ENCODE results near the gene CD86. TPM values are rescaled to one million over a fixed set of nuclear protein-coding genes. Genes with fewer than 3 reads are reported as not detected.
A peak's percentile ranks its signal among the peaks of the same experiment; 100 is the strongest.

Gene CD86
- total RNA-seq, 2 experiments from 2014 or later = 0.69 to 1.4 TPM

- Histone ChIP-seq H3K27ac (ENCODE audit: low read depth in 1 of 2, low read length in 2 of 2) (no peak overlapping the region), H3K36me3 (ENCODE audit: insufficient read depth, low read length) (no peaks in the 10 kb centered on the region), H3K4me3 (ENCODE audit: low read length) (no peak overlapping the region), H3K4me1 (ENCODE audit: insufficient read depth, low read length) (no peaks in the 10 kb centered on the region), H3K9me3 (ENCODE audit: control insufficient read depth in 1 of 2, insufficient read depth in 1 of 2, low read length in 2 of 2) (no peaks in the 10 kb centered on the region), H3K27me3 (ENCODE audit: control insufficient read depth in 1 of 2, insufficient read depth in 2 of 2, low read length in 2 of 2) (peaks cover under 1 to 4% of the 10 kb centered on the region in 2 experiments)
- ATAC-seq (ENCODE audit: poor library complexity) = no peak
- no peaks in the 10 kb centered on the region for H3K36me3 Mint-ChIP-seq (ENCODE audit: low read depth)
- H3K27me3 Mint-ChIP-seq = peaks cover 18% of the 10 kb centered on the region
- no peak overlapping the region for H3K4me3 Mint-ChIP-seq
- intact Hi-C loops (cut with DNase I, micrococcal nuclease) = no loop called here
- H3K9me3 Mint-ChIP-seq = no peaks in the 10 kb centered on the region
- ChIA-PET CTCF (no interaction called here), POLR2A (no interaction called here)
- no peaks in the 10 kb centered on the region for H3K4me1 Mint-ChIP-seq (ENCODE audit: low read depth)
- H3K27ac Mint-ChIP-seq = no peak overlapping the region
- peak in 1 of 14 experiments; percentile 37 for DNase-seq
- no peak for TF ChIP-seq CTCF (IDR thresholded peaks at IDR 0.05)
Observed at GRCh38 chr3:122060040-122060698, 5.0 kb downstream of the CD86 start.

GRCh38 chr3:122063908-122064307 is 8.7 kb downstream of the CD86 start:
- no peaks in the 10 kb centered on the region for H3K36me3 ChIP-seq (ENCODE audit: insufficient read depth, low read length)
- Mint-ChIP-seq H3K36me3 (ENCODE audit: low read depth) (no peaks in the 10 kb centered on the region), H3K27me3 (peaks cover 3% of the 10 kb centered on the region), H3K4me1 (ENCODE audit: low read depth) (no peaks in the 10 kb centered on the region), H3K9me3 (no peaks in the 10 kb centered on the region), H3K4me3 (no peak overlapping the region), H3K27ac (no peak overlapping the region)
- TF ChIP-seq CTCF (IDR thresholded peaks at IDR 0.05) = no peak
- no peak overlapping the region for H3K4me3 ChIP-seq (ENCODE audit: low read length)
- peaks cover 0 to under 1% of the 10 kb centered on the region in 2 experiments for H3K27me3 ChIP-seq (ENCODE audit: control insufficient read depth in 1 of 2, insufficient read depth in 2 of 2, low read length in 2 of 2)
- ChIA-PET POLR2A (no interaction called here), CTCF (no interaction called here)
- ATAC-seq (ENCODE audit: poor library complexity) (no peak), DNase-seq (peak in 2 of 14 experiments; percentile 40 to 51)
- no peak overlapping the region for H3K27ac ChIP-seq (ENCODE audit: low read depth in 1 of 2, low read length in 2 of 2)
- no peaks in the 10 kb centered on the region for H3K9me3 ChIP-seq (ENCODE audit: control insufficient read depth in 1 of 2, insufficient read depth in 1 of 2, low read length in 2 of 2)
- no peaks in the 10 kb centered on the region for H3K4me1 ChIP-seq (ENCODE audit: insufficient read depth, low read length)
- intact Hi-C loops (cut with DNase I, micrococcal nuclease) = no loop called here

GRCh38 chr3:122064326-122064725 is 9.2 kb downstream of the CD86 start:
- Histone ChIP-seq H3K27me3 (ENCODE audit: control insufficient read depth in 1 of 2, insufficient read depth in 2 of 2, low read length in 2 of 2) (no peaks in the 10 kb centered on the region), H3K9me3 (ENCODE audit: control insufficient read depth in 1 of 2, insufficient read depth in 1 of 2, low read length in 2 of 2) (no peaks in the 10 kb centered on the region), H3K27ac (ENCODE audit: low read depth in 1 of 2, low read length in 2 of 2) (no peak overlapping the region), H3K4me3 (ENCODE audit: low read length) (no peak overlapping the region), H3K4me1 (ENCODE audit: insufficient read depth, low read length) (no peaks in the 10 kb centered on the region), H3K36me3 (ENCODE audit: insufficient read depth, low read length) (no peaks in the 10 kb centered on the region)
- no peaks in the 10 kb centered on the region for H3K36me3 Mint-ChIP-seq (ENCODE audit: low read depth)
- H3K27ac Mint-ChIP-seq = no peak overlapping the region
- no peaks in the 10 kb centered on the region for H3K27me3 Mint-ChIP-seq
- no peak overlapping the region for H3K4me3 Mint-ChIP-seq
- ChIA-PET POLR2A (no interaction called here), CTCF (no interaction called here)
- ATAC-seq (ENCODE audit: poor library complexity) (no peak), DNase-seq (peak in 2 of 14 experiments; percentile 47 to 59)
- H3K9me3 Mint-ChIP-seq = no peaks in the 10 kb centered on the region
- no peak for TF ChIP-seq CTCF (IDR thresholded peaks at IDR 0.05)
- intact Hi-C loops (cut with DNase I, micrococcal nuclease) = no loop called here
- H3K4me1 Mint-ChIP-seq (ENCODE audit: low read depth) = no peaks in the 10 kb centered on the region

Measured in CD4-positive, alpha-beta T cell (primary cell).